Esophagus (tissue), 2 donors: Measurements from ENCODE around the gene PRAMEF33. TPM values are rescaled to one million over a fixed set of nuclear protein-coding genes. Genes with fewer than 3 reads are reported as not detected.
"Not testable (repeated sequence)": the region's sequence is repeated elsewhere in the genome, so short reads cannot be mapped to it uniquely, and the experiment has no call there.

Source experiments
- H3K27ac ChIP-seq, 2 donors: one replicate each; pipeline ENCODE4 v1.5.1; 2013; ENCODE audit warnings: low read depth in 2 of 2, mild to moderate bottlenecking in 2 of 2, inconsistent platforms in 1 of 2, low read length in 1 of 2, moderate library complexity in 1 of 2
- H3K27me3 ChIP-seq, 2 donors: one replicate each; pipeline ENCODE4 v1.6.1; 2013; ENCODE audit warnings: low read length in 2 of 2, control low read depth in 1 of 2, mild to moderate bottlenecking in 1 of 2; ENCODE audit not compliant: insufficient read depth in 2 of 2, control insufficient read depth in 1 of 2
- H3K36me3 ChIP-seq, 2 donors: one replicate each; pipeline ENCODE4 v1.6.1; 2013; ENCODE audit warnings: low read length in 1 of 2; ENCODE audit not compliant: control insufficient read depth in 2 of 2, insufficient read depth in 2 of 2
- H3K4me1 ChIP-seq, 2 donors: one replicate each; pipeline ENCODE4 v1.6.1; 2013; ENCODE audit warnings: low read length in 1 of 2; ENCODE audit not compliant: control insufficient read depth in 2 of 2, insufficient read depth in 2 of 2
- H3K4me3 ChIP-seq, 2 donors: one replicate each; pipeline ENCODE4 v1.5.1; 2013; ENCODE audit warnings: low read length in 2 of 2, mild to moderate bottlenecking in 2 of 2, low read depth in 1 of 2, moderate library complexity in 1 of 2
- H3K9me3 ChIP-seq, 2 donors: one replicate each; pipeline ENCODE4 v1.6.1; 2013; ENCODE audit warnings: mild to moderate bottlenecking in 2 of 2, low read depth in 1 of 2, low read length in 1 of 2, moderate library complexity in 1 of 2; ENCODE audit not compliant: control insufficient read depth in 2 of 2, insufficient read depth in 1 of 2
- WGBS, 2 donors: extraction: QIAGEN DNeasy Blood & Tissue Kit; methylation state at CpG; one replicate each; pipeline ENCODE4 v1.1.7; 2013; 5-methylcytosine and 5-hydroxymethylcytosine counted together
- polyA plus RNA-seq, 2 donors: library from polyadenylated mRNA; stranded (reverse); fragments of 200-250 nt; gene quantifications; one replicate each; pipeline ENCODE4 v1.2.3, GENCODE V29; 2013
- donor health status: healthy with polysubstance abuse.
- donor health status: Bipolar disorder and iron deficiency.

The PRAMEF33 gene
- polyA plus RNA-seq, 2 donors: not detected

DNA sequence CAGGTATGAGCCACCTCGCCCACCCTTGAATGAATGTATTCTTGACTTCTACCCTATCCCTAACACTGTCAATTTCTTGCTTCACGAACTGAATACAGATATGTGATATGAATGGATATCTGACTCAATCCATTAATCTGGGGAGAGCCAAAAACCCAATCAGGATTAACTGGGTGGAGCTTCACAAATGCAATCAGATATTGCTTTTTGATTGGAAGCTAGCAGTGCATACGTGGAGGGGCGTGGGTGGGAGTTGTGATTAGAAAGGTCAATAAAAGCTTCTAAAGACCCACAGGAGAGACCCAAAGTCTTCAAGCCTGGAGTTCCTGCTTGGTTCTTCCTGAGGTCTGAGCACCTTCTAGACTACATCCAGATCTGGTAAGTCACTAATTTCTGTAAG lies 11.9 kb downstream of the PRAMEF33 start, which contains the start of gene PRAMEF15:
Gene PRAMEF15 (plus strand): TSS at position 301 of the 400 bp plus-strand sequence. CDS start 2,827 bp downstream, outside the sequence.
- WGBS, 2 donors: 52 to 66% methylated on average over 3 of the region's 4 CpGs
- H3K36me3 ChIP-seq, H3K4me3 ChIP-seq: not testable (repeated sequence)

DNA sequence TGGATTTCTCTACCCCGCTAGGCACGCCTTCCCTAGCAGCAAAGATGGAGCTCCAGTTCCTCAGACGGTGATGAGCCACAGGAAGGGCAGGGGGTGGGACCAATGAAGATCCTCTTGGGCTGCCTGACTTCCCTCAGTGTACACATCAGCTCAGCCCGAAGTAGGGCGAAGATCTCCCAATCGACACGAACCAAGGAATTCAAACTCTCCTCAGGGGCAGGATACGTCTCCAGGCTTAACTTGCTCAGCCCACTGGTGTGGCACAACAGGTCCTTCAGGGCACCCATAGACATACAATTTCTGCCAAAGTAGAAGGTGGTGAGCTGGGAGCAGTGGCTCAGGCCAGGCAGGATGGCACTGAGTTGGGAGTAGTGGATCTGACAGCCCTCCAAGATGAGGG lies 39.2 kb downstream of the PRAMEF33 start:
- H3K27ac ChIP-seq, H3K36me3 ChIP-seq, H3K9me3 ChIP-seq, H3K4me1 ChIP-seq, H3K27me3 ChIP-seq, H3K4me3 ChIP-seq: not testable (repeated sequence)
- 84 to 85% methylated on average over 8 of the region's 8 CpGs for WGBS, 2 donors

More for the DNA sequence above, 11.9 kb downstream of the PRAMEF33 start, which contains the start of gene PRAMEF15:
- not testable (repeated sequence) for H3K27ac ChIP-seq, H3K4me1 ChIP-seq, H3K9me3 ChIP-seq, H3K27me3 ChIP-seq

GRCh38 chr1:13347034-13347433 lies 43.7 kb downstream of the PRAMEF33 start, which contains the start of gene PRAMEF14:
PRAMEF14 (minus strand) TSS chr1:13347134; CDS start chr1:13345314, 1,820 bp downstream.
- WGBS, 2 donors: 74 to 80% methylated on average over 6 to 7 of the region's 7 CpGs
- not testable (repeated sequence) for H3K9me3 ChIP-seq, H3K4me1 ChIP-seq, H3K27ac ChIP-seq, H3K36me3 ChIP-seq, H3K27me3 ChIP-seq, H3K4me3 ChIP-seq

GRCh38 chr1:13353476-13353875 lies 50.1 kb downstream of the PRAMEF33 start:
- not testable (repeated sequence) for H3K4me3 ChIP-seq, H3K9me3 ChIP-seq
- WGBS, 2 donors: 94 to 95% methylated on average over 8 of the region's 8 CpGs

DNA sequence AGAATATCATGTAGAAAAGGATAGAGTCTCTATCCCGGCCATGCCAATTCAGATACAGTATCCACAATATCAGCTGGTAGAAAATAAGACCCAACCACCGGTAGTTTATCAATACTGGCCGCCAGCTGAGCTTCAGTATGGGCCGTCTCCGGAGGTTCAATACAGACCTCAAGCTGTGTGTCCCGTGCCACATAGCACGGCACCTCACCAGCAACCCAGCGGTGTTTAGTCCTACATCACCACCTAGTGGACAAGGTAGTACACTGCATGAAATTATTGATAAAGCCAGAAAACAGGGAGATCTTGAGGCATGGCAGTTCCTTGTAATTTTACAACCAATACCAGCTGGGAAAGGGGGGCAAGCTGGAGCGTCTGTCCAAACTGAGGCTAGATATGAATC lies 51.1 kb downstream of the PRAMEF33 start:
- not testable (repeated sequence) for H3K4me1 ChIP-seq, H3K36me3 ChIP-seq, H3K9me3 ChIP-seq, H3K27ac ChIP-seq, H3K27me3 ChIP-seq, H3K4me3 ChIP-seq
- WGBS, 2 donors: 3% methylated on average over 2 of the region's 9 CpGs; no CpG with 5 or more reads in 1 of the 2 donors

More at GRCh38 chr1:13353476-13353875, 50.1 kb downstream of the PRAMEF33 start:
- not testable (repeated sequence) for H3K27ac ChIP-seq, H3K36me3 ChIP-seq, H3K27me3 ChIP-seq, H3K4me1 ChIP-seq

DNA sequence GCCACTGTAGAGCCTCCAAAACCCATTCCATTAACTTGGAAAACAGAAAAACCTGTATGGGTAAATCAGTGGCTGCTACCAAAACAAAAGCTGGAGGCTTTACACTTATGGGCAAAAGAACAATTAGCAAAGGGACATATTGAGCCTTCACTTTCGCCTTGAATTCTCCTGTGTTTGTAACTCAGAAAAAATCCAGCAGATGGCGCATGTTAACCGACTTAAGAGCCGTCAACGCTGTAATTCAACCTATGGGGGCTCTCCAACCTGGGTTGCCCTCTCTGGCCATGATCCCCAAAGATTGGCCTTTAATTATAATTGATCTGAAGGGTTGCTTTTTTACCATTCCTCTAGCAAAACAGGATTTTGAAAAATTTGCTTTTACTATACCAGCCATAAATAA lies 53.4 kb downstream of the PRAMEF33 start:
- not testable (repeated sequence) for H3K27ac ChIP-seq, H3K4me1 ChIP-seq, H3K36me3 ChIP-seq, H3K27me3 ChIP-seq, H3K9me3 ChIP-seq, H3K4me3 ChIP-seq
- 3 to 4% methylated on average over 5 of the region's 5 CpGs for WGBS, 2 donors

Other genes with a start within 250 kb of the PRAMEF33 start
- gene PRAMEF27, start 247.0 kb upstream of the PRAMEF33 start, polyA plus RNA-seq: not detected
- not detected for gene HNRNPCL3, start 242.8 kb upstream of the PRAMEF33 start, polyA plus RNA-seq
- not detected for gene PRAMEF25, start 232.8 kb upstream of the PRAMEF33 start, polyA plus RNA-seq
- gene HNRNPCL2, start 186.7 kb upstream of the PRAMEF33 start, polyA plus RNA-seq: not detected
- gene PRAMEF26, start 147.5 kb upstream of the PRAMEF33 start, polyA plus RNA-seq: not detected
- gene HNRNPCL4, start 137.9 kb upstream of the PRAMEF33 start, polyA plus RNA-seq: not detected
- gene PRAMEF9, start 131.7 kb upstream of the PRAMEF33 start, polyA plus RNA-seq: not detected
- gene PRAMEF13, start 102.1 kb upstream of the PRAMEF33 start, polyA plus RNA-seq: not detected
- not detected for gene PRAMEF18, start 77.4 kb upstream of the PRAMEF33 start, polyA plus RNA-seq
- not detected for gene PRAMEF5, start 49.3 kb upstream of the PRAMEF33 start, polyA plus RNA-seq
- gene PRAMEF8, start 18.4 kb upstream of the PRAMEF33 start, polyA plus RNA-seq: under 1 TPM in 1 of 2 donors, not detected in 1; 0.01 TPM
- not detected for gene PRAMEF15, start 12.0 kb downstream of the PRAMEF33 start, polyA plus RNA-seq
- gene PRAMEF14, start 43.6 kb downstream of the PRAMEF33 start, polyA plus RNA-seq: not detected
- under 1 TPM in 1 of 2 donors, not detected in 1; 0.02 TPM for gene PRAMEF19, start 68.4 kb downstream of the PRAMEF33 start, polyA plus RNA-seq
- not detected for gene PRAMEF17, start 86.1 kb downstream of the PRAMEF33 start, polyA plus RNA-seq
- not detected for gene PRAMEF20, start 106.9 kb downstream of the PRAMEF33 start, polyA plus RNA-seq
- gene LRRC38, start 210.5 kb downstream of the PRAMEF33 start, polyA plus RNA-seq: under 1 TPM; 0.04 to 0.09 TPM